Measurements from ENCODE around the gene GSTO1.

Gene GSTO1

GRCh38 chr10:104276192-104276591 lies 21.5 kb downstream of the GSTO1 start:
- Histone ChIP-seq H3K36me3 (ENCODE audit: insufficient read depth, low read length) (no peaks in the 10 kb centered on the region), H3K9me3 (ENCODE audit: control insufficient read depth, insufficient read depth, low read length) (no peaks in the 10 kb centered on the region), H3K4me1 (ENCODE audit: insufficient read depth, low read length) (no peaks in the 10 kb centered on the region; the same call in 1 of the 2 replicates), H3K9ac (ENCODE audit: low read depth, low read length) (no peak overlapping the region)

- H3K9ac ChIP-seq (ENCODE audit: low read depth, low read length): no peak overlapping the region
- H3K36me3 ChIP-seq (ENCODE audit: insufficient read depth, low read length): no peaks in the 10 kb centered on the region
- H3K4me1 ChIP-seq (ENCODE audit: insufficient read depth, low read length): no peaks in the 10 kb centered on the region; the same call in 1 of the 2 replicates
- no peaks in the 10 kb centered on the region for H3K9me3 ChIP-seq (ENCODE audit: control insufficient read depth, insufficient read depth, low read length)
Measured at GRCh38 chr10:104277785-104278184, 23.1 kb downstream of the GSTO1 start.

GRCh38 chr10:104279550-104280259 lies 25.0 kb downstream of the GSTO1 start:
- Histone ChIP-seq H3K9me3 (ENCODE audit: control insufficient read depth, insufficient read depth, low read length) (no peaks in the 10 kb centered on the region), H3K9ac (ENCODE audit: low read depth, low read length) (no peak overlapping the region), H3K4me1 (ENCODE audit: insufficient read depth, low read length) (no peaks in the 10 kb centered on the region; the same call in 1 of the 2 replicates), H3K36me3 (ENCODE audit: insufficient read depth, low read length) (no peaks in the 10 kb centered on the region)

GRCh38 chr10:104281694-104282093 lies 27.0 kb downstream of the GSTO1 start:
- H3K9ac ChIP-seq (ENCODE audit: low read depth, low read length): no peak overlapping the region

GRCh38 chr10:104284846-104285245 lies 30.2 kb downstream of the GSTO1 start:
- H3K9ac ChIP-seq (ENCODE audit: low read depth, low read length): no peak overlapping the region
- H3K9me3 ChIP-seq (ENCODE audit: control insufficient read depth, insufficient read depth, low read length): no peaks in the 10 kb centered on the region
- H3K4me1 ChIP-seq (ENCODE audit: insufficient read depth, low read length): no peaks in the 10 kb centered on the region
- H3K36me3 ChIP-seq (ENCODE audit: insufficient read depth, low read length): no peaks in the 10 kb centered on the region

More at GRCh38 chr10:104281694-104282093, 27.0 kb downstream of the GSTO1 start:
- H3K36me3 ChIP-seq (ENCODE audit: insufficient read depth, low read length): no peaks in the 10 kb centered on the region
- H3K4me1 ChIP-seq (ENCODE audit: insufficient read depth, low read length): no peaks in the 10 kb centered on the region
- no peaks in the 10 kb centered on the region for H3K9me3 ChIP-seq (ENCODE audit: control insufficient read depth, insufficient read depth, low read length)

GRCh38 chr10:104286939-104287338 lies 32.2 kb downstream of the GSTO1 start:
- H3K9me3 ChIP-seq (ENCODE audit: control insufficient read depth, insufficient read depth, low read length): no peaks in the 10 kb centered on the region
- peaks cover 10% of the 10 kb centered on the region for H3K4me1 ChIP-seq (ENCODE audit: insufficient read depth, low read length)
- no peak overlapping the region for H3K9ac ChIP-seq (ENCODE audit: low read depth, low read length)
- no peaks in the 10 kb centered on the region for H3K36me3 ChIP-seq (ENCODE audit: insufficient read depth, low read length)

GRCh38 chr10:104288355-104288754 lies 33.7 kb downstream of the GSTO1 start:
- H3K9ac ChIP-seq (ENCODE audit: low read depth, low read length): no peak overlapping the region
- no peaks in the 10 kb centered on the region for H3K9me3 ChIP-seq (ENCODE audit: control insufficient read depth, insufficient read depth, low read length)
- peaks cover 13% of the 10 kb centered on the region for H3K4me1 ChIP-seq (ENCODE audit: insufficient read depth, low read length)
- H3K36me3 ChIP-seq (ENCODE audit: insufficient read depth, low read length): no peaks in the 10 kb centered on the region

- no peaks in the 10 kb centered on the region for H3K36me3 ChIP-seq (ENCODE audit: insufficient read depth, low read length)
Measured at GRCh38 chr10:104291439-104291951, 36.8 kb downstream of the GSTO1 start.

GRCh38 chr10:104293011-104293410 lies 38.3 kb downstream of the GSTO1 start:
- Histone ChIP-seq H3K9ac (ENCODE audit: low read depth, low read length) (no peak overlapping the region), H3K36me3 (ENCODE audit: insufficient read depth, low read length) (no peaks in the 10 kb centered on the region)

More at GRCh38 chr10:104291439-104291951, 36.8 kb downstream of the GSTO1 start:
- Histone ChIP-seq H3K9ac (ENCODE audit: low read depth, low read length) (no peak overlapping the region), H3K4me1 (ENCODE audit: insufficient read depth, low read length) (peaks cover 13% of the 10 kb centered on the region), H3K9me3 (ENCODE audit: control insufficient read depth, insufficient read depth, low read length) (no peaks in the 10 kb centered on the region)

GRCh38 chr10:104293781-104294321 lies 39.2 kb downstream of the GSTO1 start:
- H3K9me3 ChIP-seq (ENCODE audit: control insufficient read depth, insufficient read depth, low read length): no peaks in the 10 kb centered on the region
- H3K9ac ChIP-seq (ENCODE audit: low read depth, low read length): no peak overlapping the region
- no peaks in the 10 kb centered on the region for H3K36me3 ChIP-seq (ENCODE audit: insufficient read depth, low read length)
- peaks cover 13% of the 10 kb centered on the region for H3K4me1 ChIP-seq (ENCODE audit: insufficient read depth, low read length)

More at GRCh38 chr10:104293011-104293410, 38.3 kb downstream of the GSTO1 start:
- Histone ChIP-seq H3K9me3 (ENCODE audit: control insufficient read depth, insufficient read depth, low read length) (no peaks in the 10 kb centered on the region), H3K4me1 (ENCODE audit: insufficient read depth, low read length) (peaks cover 13% of the 10 kb centered on the region)

- 0 out of 2 replicates have a peak, but pooled peaks cover 3% of the 10 kb centered on the region for H3K36me3 ChIP-seq (ENCODE audit: insufficient read depth, low read length)
- H3K4me1 ChIP-seq (ENCODE audit: insufficient read depth, low read length): peaks cover 4% of the 10 kb centered on the region
- H3K9me3 ChIP-seq (ENCODE audit: control insufficient read depth, insufficient read depth, low read length): no peaks in the 10 kb centered on the region
- no peak overlapping the region for H3K9ac ChIP-seq (ENCODE audit: low read depth, low read length)
Measured at GRCh38 chr10:104296687-104297436, 42.2 kb downstream of the GSTO1 start.

GRCh38 chr10:104297697-104298660 lies 43.3 kb downstream of the GSTO1 start:
- Histone ChIP-seq H3K36me3 (ENCODE audit: insufficient read depth, low read length) (0 out of 2 replicates have a peak, but pooled peaks cover 3% of the 10 kb centered on the region), H3K4me1 (ENCODE audit: insufficient read depth, low read length) (no peaks in the 10 kb centered on the region), H3K9me3 (ENCODE audit: control insufficient read depth, insufficient read depth, low read length) (no peaks in the 10 kb centered on the region), H3K9ac (ENCODE audit: low read depth, low read length) (no peak overlapping the region)

GRCh38 chr10:104299031-104299904 lies 44.6 kb downstream of the GSTO1 start:
- H3K36me3 ChIP-seq (ENCODE audit: insufficient read depth, low read length): 0 out of 2 replicates have a peak, but pooled peaks cover 3% of the 10 kb centered on the region
- no peak overlapping the region for H3K9ac ChIP-seq (ENCODE audit: low read depth, low read length)
- peaks cover 6% of the 10 kb centered on the region for H3K9me3 ChIP-seq (ENCODE audit: control insufficient read depth, insufficient read depth, low read length)
- H3K4me1 ChIP-seq (ENCODE audit: insufficient read depth, low read length): no peaks in the 10 kb centered on the region
